Progenitor cell of endocrine pancreas (in vitro differentiated cells): ENCODE data around the gene DSCAML1. TPM values are rescaled to one million over a fixed set of nuclear protein-coding genes. Genes with fewer than 3 reads are reported as not detected.
A peak's percentile ranks its signal among the peaks of the same experiment; 100 is the strongest.

ENCODE experiments used
- DNase-seq: peaks from one replicate; pipeline ENCODE4 v3.0.0; 2021; ENCODE audit warnings: low spot score; ENCODE audit not compliant: unreplicated experiment
- H3K27ac Mint-ChIP-seq: 2 replicates; pipeline ENCODE4 v1.8.0; 2021; ENCODE audit warnings: mild to moderate bottlenecking, moderate library complexity, mixed read lengths
- H3K27me3 Mint-ChIP-seq: 2 replicates; pipeline ENCODE4 v1.8.0; 2021; ENCODE audit warnings: mixed read lengths
- H3K36me3 Mint-ChIP-seq: 2 replicates; pipeline ENCODE4 v1.8.0; 2022; ENCODE audit warnings: mixed read lengths; ENCODE audit not compliant: insufficient read depth
- H3K4me1 Mint-ChIP-seq: 2 replicates; pipeline ENCODE4 v1.8.0; 2021; ENCODE audit warnings: low read depth, mixed read lengths
- H3K4me3 Mint-ChIP-seq: 2 replicates; pipeline ENCODE4 v1.8.0; 2021; ENCODE audit warnings: low read depth, mild to moderate bottlenecking, moderate library complexity, mixed read lengths
- H3K9me3 Mint-ChIP-seq: 2 replicates; pipeline ENCODE4 v1.8.0; 2021; ENCODE audit warnings: low read depth, mixed read lengths
- total RNA-seq: library from RNA; stranded (reverse); gene quantifications from 2 replicates; pipeline ENCODE4 v1.2.1, GENCODE V29; 2021
- TF ChIP-seq, protein P1 (sequence below): fragments of 200-600 bp; sonication (generic); IDR thresholded peaks from one replicate; pipeline ENCODE4 v1.5.0; 2021; ENCODE audit warnings: antibody characterized with exemption, mild to moderate bottlenecking; ENCODE audit not compliant: unreplicated experiment

The DSCAML1 gene
- total RNA-seq, 1 donor from 2014 or later: 2.7 TPM

DNA sequence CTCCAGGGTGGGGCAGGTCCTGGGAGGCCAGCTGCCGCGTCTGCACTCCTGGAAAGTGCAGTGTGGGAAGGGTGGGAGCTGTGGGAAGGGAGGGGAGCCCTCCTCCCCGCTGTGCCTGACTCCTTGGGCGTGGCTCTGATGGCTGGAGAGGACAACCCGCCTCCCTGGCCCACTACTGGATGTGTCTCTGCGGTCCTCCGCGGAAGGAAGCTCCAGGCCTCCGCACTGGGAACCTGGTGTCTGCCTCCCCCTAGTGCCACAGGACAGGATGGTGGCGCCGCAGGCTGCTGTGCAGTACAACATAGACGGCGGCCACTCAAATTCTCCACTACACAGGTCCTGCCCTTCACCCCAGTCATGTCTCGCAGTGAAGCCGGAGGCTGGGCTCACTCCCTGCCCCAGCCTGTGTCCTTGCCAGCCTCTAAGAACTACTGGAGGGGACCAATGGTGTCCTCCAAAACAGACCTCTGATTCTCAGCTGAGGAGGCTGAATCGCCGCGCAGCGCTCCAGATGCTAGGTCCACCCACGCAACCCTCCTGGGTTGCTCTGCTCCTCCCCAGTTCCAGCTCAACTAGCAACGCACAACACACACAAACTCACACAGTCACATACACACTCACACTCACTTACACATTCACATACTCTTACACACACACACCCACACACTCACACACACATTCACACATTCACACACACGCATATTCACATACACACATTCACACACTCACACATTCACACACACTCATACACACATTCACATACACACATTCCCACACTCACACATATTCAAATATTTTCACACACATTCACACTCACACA is 12.4 kb upstream of the DSCAML1 start:
- DNase-seq: no peak
- Mint-ChIP-seq H3K27ac (no peak overlapping the region), H3K9me3 (no peaks in the 10 kb centered on the region), H3K4me3 (no peak overlapping the region), H3K36me3 (no peaks in the 10 kb centered on the region), H3K27me3 (peaks cover 56% of the 10 kb centered on the region), H3K4me1 (peaks cover 26% of the 10 kb centered on the region)
- TF ChIP-seq, protein P1, sequence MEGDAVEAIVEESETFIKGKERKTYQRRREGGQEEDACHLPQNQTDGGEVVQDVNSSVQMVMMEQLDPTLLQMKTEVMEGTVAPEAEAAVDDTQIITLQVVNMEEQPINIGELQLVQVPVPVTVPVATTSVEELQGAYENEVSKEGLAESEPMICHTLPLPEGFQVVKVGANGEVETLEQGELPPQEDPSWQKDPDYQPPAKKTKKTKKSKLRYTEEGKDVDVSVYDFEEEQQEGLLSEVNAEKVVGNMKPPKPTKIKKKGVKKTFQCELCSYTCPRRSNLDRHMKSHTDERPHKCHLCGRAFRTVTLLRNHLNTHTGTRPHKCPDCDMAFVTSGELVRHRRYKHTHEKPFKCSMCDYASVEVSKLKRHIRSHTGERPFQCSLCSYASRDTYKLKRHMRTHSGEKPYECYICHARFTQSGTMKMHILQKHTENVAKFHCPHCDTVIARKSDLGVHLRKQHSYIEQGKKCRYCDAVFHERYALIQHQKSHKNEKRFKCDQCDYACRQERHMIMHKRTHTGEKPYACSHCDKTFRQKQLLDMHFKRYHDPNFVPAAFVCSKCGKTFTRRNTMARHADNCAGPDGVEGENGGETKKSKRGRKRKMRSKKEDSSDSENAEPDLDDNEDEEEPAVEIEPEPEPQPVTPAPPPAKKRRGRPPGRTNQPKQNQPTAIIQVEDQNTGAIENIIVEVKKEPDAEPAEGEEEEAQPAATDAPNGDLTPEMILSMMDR: peak; percentile 69

- Mint-ChIP-seq H3K27ac (no peak overlapping the region), H3K36me3 (no peaks in the 10 kb centered on the region), H3K4me3 (no peak overlapping the region), H3K27me3 (peaks cover 56% of the 10 kb centered on the region), H3K9me3 (no peaks in the 10 kb centered on the region), H3K4me1 (peaks cover 20% of the 10 kb centered on the region)
- no peak for DNase-seq
- TF ChIP-seq, protein P1: no peak
Observed at GRCh38 chr11:117808784-117809183, 11.8 kb upstream of the DSCAML1 start.

GRCh38 chr11:117807482-117808327 is 10.7 kb upstream of the DSCAML1 start:
- TF ChIP-seq, protein P1: peak; percentile 96
- no peaks in the 10 kb centered on the region for H3K9me3 Mint-ChIP-seq
- peaks cover 12% of the 10 kb centered on the region for H3K4me1 Mint-ChIP-seq
- DNase-seq: peak; percentile 64
- no peak overlapping the region for H3K4me3 Mint-ChIP-seq
- no peak overlapping the region for H3K27ac Mint-ChIP-seq
- peaks cover 59% of the 10 kb centered on the region for H3K27me3 Mint-ChIP-seq
- H3K36me3 Mint-ChIP-seq: no peaks in the 10 kb centered on the region

DNA sequence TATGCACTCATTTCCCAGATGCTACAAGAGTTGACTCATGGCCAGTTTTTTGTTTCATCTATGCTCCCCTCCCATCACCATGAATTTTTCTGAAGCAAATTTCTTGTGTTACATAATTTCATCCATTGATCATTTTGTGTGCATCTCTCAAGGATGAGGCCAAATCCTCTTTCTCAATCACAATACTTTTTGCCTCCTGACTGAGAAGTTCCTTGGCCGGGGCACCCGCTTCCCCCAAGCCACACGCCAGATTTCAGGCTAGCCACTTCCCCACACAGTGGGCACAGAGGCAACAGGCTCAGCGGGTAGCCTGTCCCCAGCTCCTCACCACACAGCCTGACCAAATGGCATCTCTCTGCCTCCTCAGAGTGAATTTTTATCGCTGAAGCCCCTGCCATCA is 9.8 kb upstream of the DSCAML1 start:
- Mint-ChIP-seq H3K27me3 (peaks cover 54% of the 10 kb centered on the region), H3K27ac (no peak overlapping the region), H3K9me3 (no peaks in the 10 kb centered on the region), H3K36me3 (no peaks in the 10 kb centered on the region), H3K4me1 (peaks cover 8% of the 10 kb centered on the region), H3K4me3 (no peak overlapping the region)
- no peak for DNase-seq
- TF ChIP-seq, protein P1: no peak

GRCh38 chr11:117805045-117805444 is 8.0 kb upstream of the DSCAML1 start:
- peaks cover 1% of the 10 kb centered on the region for H3K4me1 Mint-ChIP-seq
- TF ChIP-seq, protein P1: no peak
- no peaks in the 10 kb centered on the region for H3K9me3 Mint-ChIP-seq
- no peak for DNase-seq
- H3K36me3 Mint-ChIP-seq: no peaks in the 10 kb centered on the region
- peaks cover 46% of the 10 kb centered on the region for H3K27me3 Mint-ChIP-seq
- no peak overlapping the region for H3K4me3 Mint-ChIP-seq
- H3K27ac Mint-ChIP-seq: no peak overlapping the region
